ENCODE measurements around the gene SHMT2.

- no peak for TF ChIP-seq CTCF (conservative IDR thresholded peaks at IDR 0.05 in 1 of 2, IDR thresholded peaks at IDR 0.05 in 1 of 2; ENCODE audit: extremely low read depth in 1 of 2, insufficient read depth in 1 of 2, low read depth in 1 of 2, low read length in 2 of 2)
- TF ChIP-seq EZH2 (IDR thresholded peaks at IDR 0.05; ENCODE audit: borderline replicate concordance, low read length): no peak
Observed at GRCh38 chr12:57194253-57194652, 35.3 kb upstream of the SHMT2 start.
